ENCODE data around the gene ATP6V1B1.

Gene ATP6V1B1

DNA sequence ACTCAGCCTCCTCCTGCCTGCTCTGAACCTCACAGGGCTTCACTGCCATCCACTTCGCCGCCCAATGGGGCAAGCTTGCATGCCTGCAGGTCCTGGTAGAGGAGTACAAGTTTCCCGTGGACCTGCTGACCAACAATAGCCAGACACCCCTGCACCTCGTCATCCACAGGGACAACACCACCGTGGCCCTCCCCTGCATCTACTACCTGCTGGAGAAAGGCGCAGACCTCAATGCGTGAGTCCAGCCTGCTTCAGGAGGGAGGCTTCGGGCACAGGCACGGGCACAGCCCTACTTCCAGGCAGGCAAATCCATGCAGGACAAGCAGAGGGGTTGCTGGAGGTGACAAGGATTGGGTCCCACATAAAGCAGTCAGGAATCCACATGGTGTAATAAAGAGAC is 43.9 kb downstream of the ATP6V1B1 start:
- no peak for ATAC-seq

DNA sequence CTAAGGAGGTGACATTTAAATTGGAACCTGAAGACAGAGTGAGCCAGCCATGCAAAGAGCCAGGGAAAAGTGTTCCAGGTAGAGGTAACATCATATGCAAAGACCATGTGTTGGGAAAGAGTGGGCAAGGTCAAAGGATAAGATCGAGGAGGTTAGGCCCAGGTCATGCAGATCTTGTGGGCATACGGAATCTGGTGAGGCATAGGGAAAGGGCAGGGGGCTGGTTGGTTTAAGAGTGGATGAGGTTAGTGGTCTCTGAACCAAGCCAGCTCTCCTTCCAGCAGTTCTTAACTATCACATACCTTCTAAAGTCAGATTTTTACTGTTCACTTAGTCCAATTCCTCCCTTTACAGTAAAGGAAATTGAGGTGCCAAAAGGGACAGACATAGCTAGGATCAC is 45.7 kb downstream of the ATP6V1B1 start:
- ATAC-seq = no peak
- TF ChIP-seq RARB (CRISPR knock-in tag; IDR thresholded peaks at IDR 0.05) (no peak), ISL1 (CRISPR knock-in tag; IDR thresholded peaks at IDR 0.05) (no peak), TOX (CRISPR knock-in tag; IDR thresholded peaks at IDR 0.05; ENCODE audit: borderline replicate concordance) (no peak)
- TF ChIP-seq, protein P1, sequence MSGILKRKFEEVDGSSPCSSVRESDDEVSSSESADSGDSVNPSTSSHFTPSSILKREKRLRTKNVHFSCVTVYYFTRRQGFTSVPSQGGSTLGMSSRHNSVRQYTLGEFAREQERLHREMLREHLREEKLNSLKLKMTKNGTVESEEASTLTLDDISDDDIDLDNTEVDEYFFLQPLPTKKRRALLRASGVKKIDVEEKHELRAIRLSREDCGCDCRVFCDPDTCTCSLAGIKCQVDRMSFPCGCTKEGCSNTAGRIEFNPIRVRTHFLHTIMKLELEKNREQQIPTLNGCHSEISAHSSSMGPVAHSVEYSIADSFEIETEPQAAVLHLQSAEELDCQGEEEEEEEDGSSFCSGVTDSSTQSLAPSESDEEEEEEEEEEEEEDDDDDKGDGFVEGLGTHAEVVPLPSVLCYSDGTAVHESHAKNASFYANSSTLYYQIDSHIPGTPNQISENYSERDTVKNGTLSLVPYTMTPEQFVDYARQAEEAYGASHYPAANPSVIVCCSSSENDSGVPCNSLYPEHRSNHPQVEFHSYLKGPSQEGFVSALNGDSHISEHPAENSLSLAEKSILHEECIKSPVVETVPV (CRISPR knock-in tag; IDR thresholded peaks at IDR 0.05) = no peak

More for the DNA sequence above, 43.9 kb downstream of the ATP6V1B1 start:
- no peak for TF ChIP-seq ARNTL (CRISPR knock-in tag; IDR thresholded peaks at IDR 0.05; ENCODE audit: borderline replicate concordance, low read depth)
- no peak for TF ChIP-seq PPARA (CRISPR knock-in tag; IDR thresholded peaks at IDR 0.05; ENCODE audit: borderline replicate concordance)

DNA sequence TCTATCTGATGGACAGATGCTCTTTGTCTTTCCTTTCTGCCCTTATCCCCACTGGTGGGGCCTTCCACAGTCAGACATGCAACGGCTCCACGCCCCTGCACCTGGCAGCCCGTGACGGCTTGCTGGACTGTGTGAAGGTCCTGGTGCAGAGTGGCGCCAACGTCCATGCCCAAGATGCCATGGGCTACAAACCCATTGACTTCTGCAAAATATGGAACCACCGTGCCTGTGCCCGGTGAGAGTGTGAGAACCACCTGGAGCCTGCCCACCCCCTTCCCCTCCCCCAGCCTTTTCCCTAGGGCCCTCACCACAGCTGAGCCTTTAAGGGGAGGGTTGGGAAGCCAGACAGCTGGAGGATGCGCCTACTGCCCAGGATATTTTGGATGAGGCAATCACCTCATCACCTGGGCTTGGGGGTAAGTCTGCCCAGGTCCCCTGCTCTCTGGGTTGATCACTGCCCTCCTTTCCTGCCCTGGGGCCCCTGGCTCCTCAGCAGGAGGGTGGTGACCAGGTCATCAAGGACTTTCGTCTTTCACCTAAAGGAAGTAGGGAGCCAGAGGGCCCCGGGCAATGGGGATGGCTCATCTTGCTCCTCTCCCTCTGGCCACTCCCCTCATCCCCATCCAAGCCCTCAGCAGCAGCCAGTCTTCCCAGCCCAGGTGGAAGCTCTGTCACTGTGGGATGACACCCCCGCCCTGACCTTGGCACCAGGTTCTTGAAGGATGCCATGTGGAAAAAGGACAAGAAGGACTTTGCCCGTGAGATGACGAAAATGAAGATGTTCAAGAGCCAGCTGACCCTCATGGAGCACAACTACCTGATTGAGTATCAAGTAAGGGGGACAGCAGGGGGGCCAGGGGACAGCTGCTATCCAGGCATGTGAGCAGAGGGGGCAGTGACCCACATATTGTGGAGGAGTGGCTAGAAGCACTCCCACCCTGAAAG is 46.4 kb downstream of the ATP6V1B1 start:
- ATAC-seq = no peak
- TF ChIP-seq, protein P2, sequence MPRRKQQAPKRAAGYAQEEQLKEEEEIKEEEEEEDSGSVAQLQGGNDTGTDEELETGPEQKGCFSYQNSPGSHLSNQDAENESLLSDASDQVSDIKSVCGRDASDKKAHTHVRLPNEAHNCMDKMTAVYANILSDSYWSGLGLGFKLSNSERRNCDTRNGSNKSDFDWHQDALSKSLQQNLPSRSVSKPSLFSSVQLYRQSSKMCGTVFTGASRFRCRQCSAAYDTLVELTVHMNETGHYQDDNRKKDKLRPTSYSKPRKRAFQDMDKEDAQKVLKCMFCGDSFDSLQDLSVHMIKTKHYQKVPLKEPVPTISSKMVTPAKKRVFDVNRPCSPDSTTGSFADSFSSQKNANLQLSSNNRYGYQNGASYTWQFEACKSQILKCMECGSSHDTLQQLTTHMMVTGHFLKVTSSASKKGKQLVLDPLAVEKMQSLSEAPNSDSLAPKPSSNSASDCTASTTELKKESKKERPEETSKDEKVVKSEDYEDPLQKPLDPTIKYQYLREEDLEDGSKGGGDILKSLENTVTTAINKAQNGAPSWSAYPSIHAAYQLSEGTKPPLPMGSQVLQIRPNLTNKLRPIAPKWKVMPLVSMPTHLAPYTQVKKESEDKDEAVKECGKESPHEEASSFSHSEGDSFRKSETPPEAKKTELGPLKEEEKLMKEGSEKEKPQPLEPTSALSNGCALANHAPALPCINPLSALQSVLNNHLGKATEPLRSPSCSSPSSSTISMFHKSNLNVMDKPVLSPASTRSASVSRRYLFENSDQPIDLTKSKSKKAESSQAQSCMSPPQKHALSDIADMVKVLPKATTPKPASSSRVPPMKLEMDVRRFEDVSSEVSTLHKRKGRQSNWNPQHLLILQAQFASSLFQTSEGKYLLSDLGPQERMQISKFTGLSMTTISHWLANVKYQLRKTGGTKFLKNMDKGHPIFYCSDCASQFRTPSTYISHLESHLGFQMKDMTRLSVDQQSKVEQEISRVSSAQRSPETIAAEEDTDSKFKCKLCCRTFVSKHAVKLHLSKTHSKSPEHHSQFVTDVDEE (CRISPR knock-in tag; IDR thresholded peaks at IDR 0.05) = no peak
- TF ChIP-seq, protein P3, sequence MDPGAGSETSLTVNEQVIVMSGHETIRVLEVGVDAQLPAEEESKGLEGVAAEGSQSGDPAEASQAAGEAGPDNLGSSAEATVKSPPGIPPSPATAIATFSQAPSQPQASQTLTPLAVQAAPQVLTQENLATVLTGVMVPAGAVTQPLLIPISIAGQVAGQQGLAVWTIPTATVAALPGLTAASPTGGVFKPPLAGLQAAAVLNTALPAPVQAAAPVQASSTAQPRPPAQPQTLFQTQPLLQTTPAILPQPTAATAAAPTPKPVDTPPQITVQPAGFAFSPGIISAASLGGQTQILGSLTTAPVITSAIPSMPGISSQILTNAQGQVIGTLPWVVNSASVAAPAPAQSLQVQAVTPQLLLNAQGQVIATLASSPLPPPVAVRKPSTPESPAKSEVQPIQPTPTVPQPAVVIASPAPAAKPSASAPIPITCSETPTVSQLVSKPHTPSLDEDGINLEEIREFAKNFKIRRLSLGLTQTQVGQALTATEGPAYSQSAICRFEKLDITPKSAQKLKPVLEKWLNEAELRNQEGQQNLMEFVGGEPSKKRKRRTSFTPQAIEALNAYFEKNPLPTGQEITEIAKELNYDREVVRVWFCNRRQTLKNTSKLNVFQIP (CRISPR knock-in tag; IDR thresholded peaks at IDR 0.05; ENCODE audit: borderline replicate concordance, low read depth) = no peak

DNA sequence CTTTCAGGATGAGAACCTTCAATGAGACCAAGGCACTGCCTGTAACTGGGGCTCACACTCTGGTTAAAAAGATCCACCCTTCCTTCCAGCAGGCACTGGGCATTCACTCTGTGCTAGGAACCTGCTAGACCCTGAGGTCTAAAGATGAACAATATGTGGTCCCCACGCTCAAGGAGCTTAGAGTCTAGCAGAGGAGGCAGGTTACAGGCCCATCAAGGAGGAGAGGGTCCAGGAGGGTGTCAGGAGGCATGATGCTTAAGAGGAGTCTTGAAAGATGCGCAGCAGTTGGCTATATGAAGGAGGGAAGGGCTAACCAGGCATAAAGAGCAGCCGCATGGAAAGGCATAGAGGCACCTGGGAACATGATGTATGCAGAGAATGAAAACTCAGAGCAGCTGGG is 47.3 kb downstream of the ATP6V1B1 start:
- TF ChIP-seq RARB (CRISPR knock-in tag; IDR thresholded peaks at IDR 0.05) (no peak), ZFP30 (CRISPR knock-in tag; IDR thresholded peaks at IDR 0.05) (no peak), ZNF70 (CRISPR knock-in tag; IDR thresholded peaks at IDR 0.05) (no peak), ARNTL (CRISPR knock-in tag; IDR thresholded peaks at IDR 0.05; ENCODE audit: borderline replicate concordance, low read depth) (no peak)
- TF ChIP-seq, protein P4, sequence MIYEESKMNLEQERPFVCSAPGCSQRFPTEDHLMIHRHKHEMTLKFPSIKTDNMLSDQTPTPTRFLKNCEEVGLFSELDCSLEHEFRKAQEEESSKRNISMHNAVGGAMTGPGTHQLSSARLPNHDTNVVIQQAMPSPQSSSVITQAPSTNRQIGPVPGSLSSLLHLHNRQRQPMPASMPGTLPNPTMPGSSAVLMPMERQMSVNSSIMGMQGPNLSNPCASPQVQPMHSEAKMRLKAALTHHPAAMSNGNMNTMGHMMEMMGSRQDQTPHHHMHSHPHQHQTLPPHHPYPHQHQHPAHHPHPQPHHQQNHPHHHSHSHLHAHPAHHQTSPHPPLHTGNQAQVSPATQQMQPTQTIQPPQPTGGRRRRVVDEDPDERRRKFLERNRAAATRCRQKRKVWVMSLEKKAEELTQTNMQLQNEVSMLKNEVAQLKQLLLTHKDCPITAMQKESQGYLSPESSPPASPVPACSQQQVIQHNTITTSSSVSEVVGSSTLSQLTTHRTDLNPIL (CRISPR knock-in tag; IDR thresholded peaks at IDR 0.05; ENCODE audit: low read depth) = no peak
- no peak for ATAC-seq

DNA sequence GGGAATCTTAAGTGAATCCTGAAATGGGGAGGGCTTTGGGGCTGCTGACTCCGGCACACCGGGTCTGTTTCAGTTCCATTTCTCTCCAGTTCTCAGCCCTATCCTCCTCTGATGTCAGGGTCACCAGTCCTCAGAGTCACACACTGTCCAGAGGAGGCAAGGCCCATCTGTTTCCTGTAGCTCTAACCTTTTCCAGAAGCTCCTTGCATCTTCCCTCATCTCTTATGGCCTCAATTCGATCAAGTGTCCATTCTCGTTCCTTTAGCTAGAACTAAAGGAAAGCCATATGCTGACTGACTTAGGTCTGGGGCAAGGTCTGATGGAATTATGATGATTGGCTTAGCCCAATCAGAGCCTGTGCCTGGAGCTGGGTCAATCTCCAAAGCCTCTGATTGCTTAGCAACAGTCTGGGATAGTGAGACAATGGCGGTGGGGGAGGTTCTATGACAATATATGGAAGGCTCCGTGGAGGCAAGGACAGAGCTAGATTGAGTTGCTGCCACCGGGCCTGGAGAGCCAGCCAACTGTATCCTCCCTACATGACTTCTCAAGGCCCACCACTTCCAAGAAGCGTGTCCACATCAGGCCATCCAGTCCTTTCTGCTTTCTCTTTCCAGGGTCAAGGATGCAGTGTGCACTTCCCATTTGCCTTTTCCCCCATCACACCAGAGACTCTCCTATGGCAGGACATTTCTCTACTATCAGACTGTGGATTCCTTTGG is 48.0 kb downstream of the ATP6V1B1 start:
- ATAC-seq = no peak

More for the DNA sequence above, 48.0 kb downstream of the ATP6V1B1 start:
- TF ChIP-seq TOX (CRISPR knock-in tag; IDR thresholded peaks at IDR 0.05; ENCODE audit: borderline replicate concordance) = no peak
- TF ChIP-seq RARB (CRISPR knock-in tag; IDR thresholded peaks at IDR 0.05) = no peak
- no peak for TF ChIP-seq OSR1 (CRISPR knock-in tag; IDR thresholded peaks at IDR 0.05)
- TF ChIP-seq, protein P3 (CRISPR knock-in tag; IDR thresholded peaks at IDR 0.05; ENCODE audit: borderline replicate concordance, low read depth) = no peak
- TF ChIP-seq ARNTL (CRISPR knock-in tag; IDR thresholded peaks at IDR 0.05; ENCODE audit: borderline replicate concordance, low read depth) = no peak
